ENCODE data around the gene PCDHGB6.
"Not testable (repeated sequence)": the region's sequence is repeated elsewhere in the genome, so short reads cannot be mapped to it uniquely, and the experiment has no call there.

Gene PCDHGB6

GRCh38 chr5:141389153-141390042 lies 18.4 kb upstream of the PCDHGB6 start:
- no peak for DNase-seq

- DNase-seq: no peak
Observed at GRCh38 chr5:141392429-141393198, 15.2 kb upstream of the PCDHGB6 start, which contains the start of gene PCDHGA8. TSS of gene PCDHGA8 (plus strand) at chr5:141392633. CDS start at chr5:141392814, 181 bp downstream.

- DNase-seq: no peak
Observed at GRCh38 chr5:141393267-141393666, 14.6 kb upstream of the PCDHGB6 start.

- DNase-seq: not testable (repeated sequence)
Observed at GRCh38 chr5:141394401-141395187, 13.2 kb upstream of the PCDHGB6 start.

GRCh38 chr5:141397756-141398551 lies 9.9 kb upstream of the PCDHGB6 start, which contains the start of gene PCDHGB5:
TSS of gene PCDHGB5 (plus strand) at chr5:141397947. CDS start at chr5:141398128, 181 bp downstream.
- peak in 1 of 2 experiments; percentile 58 for DNase-seq

GRCh38 chr5:141398608-141399007 lies 9.2 kb upstream of the PCDHGB6 start:
- no peak for DNase-seq

- DNase-seq: no peak
Observed at GRCh38 chr5:141399555-141400258, 8.1 kb upstream of the PCDHGB6 start.

- no peak for DNase-seq
Observed at GRCh38 chr5:141402553-141403243, 5.1 kb upstream of the PCDHGB6 start, which contains the start of gene PCDHGA9. TSS of gene PCDHGA9 (plus strand) at chr5:141402778. CDS start at chr5:141402953, 175 bp downstream.

GRCh38 chr5:141403387-141403786 lies 4.4 kb upstream of the PCDHGB6 start:
- no peak for DNase-seq

- DNase-seq: no peak
Observed at GRCh38 chr5:141409598-141410306, 1.9 kb downstream of the PCDHGB6 start.

- DNase-seq: no peak
Observed at GRCh38 chr5:141411575-141411974, 3.8 kb downstream of the PCDHGB6 start.

GRCh38 chr5:141412854-141413539 lies 5.2 kb downstream of the PCDHGB6 start, which contains the start of gene PCDHGA10:
TSS of gene PCDHGA10 (plus strand) at chr5:141412987. CDS start at chr5:141413176, 189 bp downstream.
- peak in 1 of 2 experiments; percentile 66 for DNase-seq

- no peak for DNase-seq
Observed at GRCh38 chr5:141413540-141414069, 5.8 kb downstream of the PCDHGB6 start.

GRCh38 chr5:141414548-141415274 lies 6.9 kb downstream of the PCDHGB6 start:
- not testable (repeated sequence) for DNase-seq

GRCh38 chr5:141415275-141415618 lies 7.4 kb downstream of the PCDHGB6 start:
- DNase-seq: not testable (repeated sequence)

GRCh38 chr5:141417494-141418172 lies 9.8 kb downstream of the PCDHGB6 start, which contains the start of gene PCDHGB7:
TSS of gene PCDHGB7 (plus strand) at chr5:141417677. CDS start at chr5:141417860, 183 bp downstream.
- peak; percentile 69 to 71 for DNase-seq
